SHP77 (cell line): ENCODE measurements around the gene KHNYN.
A peak's percentile ranks its signal among the peaks of the same experiment; 100 is the strongest.

ENCODE experiments used
- DNase-seq, 2 experiments: peaks; one replicate each; lab custom pipeline; 2025; lab: John Stamatoyannopoulos, UW

Gene KHNYN

GRCh38 chr14:24422694-24423601 is 6.8 kb upstream of the KHNYN start:
- DNase-seq = no peak

DNA sequence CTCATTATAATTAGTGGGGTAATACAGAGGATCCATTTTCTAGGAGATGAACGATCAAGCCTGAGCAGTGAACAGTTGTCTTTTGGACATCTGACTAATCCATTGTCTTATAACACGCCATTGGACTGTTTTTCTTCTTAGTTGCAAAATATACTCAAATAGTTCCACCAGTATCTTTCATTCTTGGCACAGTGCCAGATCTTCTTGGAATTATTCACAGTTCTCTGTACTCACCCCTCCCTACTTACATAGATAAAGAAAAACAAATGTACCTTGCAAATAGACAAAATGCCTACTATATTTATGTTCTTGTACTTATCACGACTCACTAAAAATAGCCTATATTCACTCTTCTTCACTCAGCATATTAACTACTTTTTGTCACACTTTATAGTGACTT is 4.0 kb upstream of the KHNYN start:
- DNase-seq = no peak

- no peak for DNase-seq
These were observed 3.4 kb upstream of the KHNYN start for GRCh38 chr14:24426150-24426911.

GRCh38 chr14:24426912-24427536 is 2.7 kb upstream of the KHNYN start:
- DNase-seq = no peak

- no peak for DNase-seq
These were observed 1.9 kb upstream of the KHNYN start for GRCh38 chr14:24427537-24428508.

- no peak for DNase-seq
These were observed 943 bp upstream of the KHNYN start for GRCh38 chr14:24428628-24429394.

DNA sequence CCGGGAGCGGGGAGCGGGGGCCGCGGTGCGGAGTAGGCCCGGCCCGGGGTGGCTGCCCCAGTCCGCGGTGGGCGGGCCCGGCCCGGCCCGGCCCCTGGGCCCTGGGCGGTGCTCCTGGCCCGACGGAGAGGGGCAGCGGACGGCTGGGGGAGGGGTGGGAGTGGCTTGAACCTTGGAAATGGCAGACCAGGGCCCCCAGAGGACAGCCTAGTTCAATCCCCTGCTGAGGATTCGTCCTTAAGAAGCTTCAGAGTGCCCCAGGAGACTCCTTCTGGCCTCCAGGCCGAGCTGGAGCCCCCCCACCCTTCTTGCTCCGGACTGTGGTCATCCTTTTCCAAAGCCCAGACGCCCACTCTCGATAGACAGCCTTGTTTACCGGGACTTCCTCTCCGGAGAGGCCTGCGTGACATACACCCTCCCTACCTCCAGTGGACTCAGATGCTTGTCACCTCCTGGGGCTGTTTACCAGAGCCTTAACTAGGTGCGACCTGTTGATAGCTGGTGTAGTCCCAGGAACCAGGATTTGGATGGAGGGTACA is 458 bp downstream of the KHNYN start:
- peak; percentile 34 to 68 for DNase-seq

GRCh38 chr14:24430682-24431568 is 1.2 kb downstream of the KHNYN start:
- DNase-seq = no peak

- DNase-seq = peak; percentile 87 to 94
These were observed 2.0 kb downstream of the KHNYN start for GRCh38 chr14:24431569-24432258.

DNA sequence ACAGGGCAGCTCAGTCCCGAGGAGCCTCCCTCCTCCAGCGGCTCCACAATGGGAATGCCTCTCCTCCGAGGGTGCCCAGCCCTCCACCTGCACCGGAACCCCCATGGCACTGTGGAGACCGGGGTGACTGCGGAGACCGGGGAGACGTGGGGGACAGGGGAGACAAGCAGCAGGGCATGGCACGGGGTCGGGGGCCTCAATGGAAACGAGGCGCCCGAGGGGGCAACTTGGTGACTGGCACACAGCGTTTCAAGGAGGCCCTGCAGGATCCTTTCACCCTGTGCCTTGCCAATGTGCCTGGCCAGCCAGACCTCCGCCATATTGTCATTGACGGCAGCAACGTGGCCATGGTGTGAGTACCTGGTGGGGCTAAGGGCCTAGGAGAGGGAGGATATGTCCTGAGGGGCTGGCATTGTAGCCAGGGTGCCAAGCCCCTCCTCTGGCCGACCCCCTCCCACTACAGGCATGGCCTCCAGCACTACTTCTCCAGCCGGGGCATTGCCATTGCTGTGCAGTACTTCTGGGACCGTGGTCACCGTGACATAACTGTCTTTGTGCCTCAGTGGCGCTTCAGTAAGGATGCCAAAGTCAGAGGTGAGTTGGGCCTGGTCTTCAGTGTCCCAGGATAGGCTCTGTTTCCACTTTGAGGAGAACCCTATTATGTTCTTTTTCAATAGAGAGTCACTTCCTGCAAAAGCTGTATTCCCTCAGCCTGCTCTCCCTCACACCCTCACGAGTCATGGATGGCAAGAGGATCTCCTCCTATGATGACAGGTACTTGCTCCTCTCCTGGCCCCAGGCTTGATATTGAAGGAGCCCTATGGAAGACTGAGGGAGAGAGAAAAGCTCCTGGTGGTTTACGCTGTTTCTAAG is 2.7 kb downstream of the KHNYN start:
- no peak for DNase-seq

DNA sequence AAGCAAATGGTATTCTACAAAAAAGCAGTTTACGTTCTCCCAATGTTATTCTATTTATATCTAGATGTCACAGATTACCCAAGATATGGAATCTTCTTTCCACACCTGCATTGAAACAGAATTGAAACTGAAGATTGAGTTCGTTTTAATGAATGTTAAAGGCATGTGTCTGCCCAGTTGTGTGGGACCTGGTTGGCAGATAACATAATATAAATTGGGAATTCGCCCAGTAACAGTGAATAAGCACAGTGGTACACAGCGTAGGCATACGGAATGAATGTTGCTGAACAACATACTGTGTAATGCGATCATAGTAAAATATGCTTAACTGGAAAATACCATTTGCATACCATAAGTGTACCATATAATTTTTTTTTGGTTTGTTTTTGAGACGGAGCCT is 4.3 kb downstream of the KHNYN start:
- no peak for DNase-seq

DNA sequence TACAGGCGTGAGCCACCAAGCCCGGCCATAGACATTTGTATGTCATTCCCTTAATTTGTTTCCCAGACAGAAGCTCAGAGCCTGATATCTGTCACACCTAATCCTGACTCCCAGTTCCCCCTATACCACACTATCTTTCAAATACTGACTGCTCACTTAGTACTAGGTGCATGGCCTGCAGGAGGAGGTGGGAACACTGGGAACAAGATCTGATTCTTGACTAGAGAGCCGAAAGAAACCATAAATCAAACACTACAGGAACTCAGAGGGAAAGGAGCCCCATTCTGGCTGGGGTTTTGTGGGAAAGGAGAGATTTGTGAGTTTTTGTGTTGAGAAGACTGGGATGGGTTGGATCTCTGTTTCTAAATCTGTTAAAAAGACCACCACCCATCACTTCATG is 4.9 kb downstream of the KHNYN start:
- no peak for DNase-seq

DNA sequence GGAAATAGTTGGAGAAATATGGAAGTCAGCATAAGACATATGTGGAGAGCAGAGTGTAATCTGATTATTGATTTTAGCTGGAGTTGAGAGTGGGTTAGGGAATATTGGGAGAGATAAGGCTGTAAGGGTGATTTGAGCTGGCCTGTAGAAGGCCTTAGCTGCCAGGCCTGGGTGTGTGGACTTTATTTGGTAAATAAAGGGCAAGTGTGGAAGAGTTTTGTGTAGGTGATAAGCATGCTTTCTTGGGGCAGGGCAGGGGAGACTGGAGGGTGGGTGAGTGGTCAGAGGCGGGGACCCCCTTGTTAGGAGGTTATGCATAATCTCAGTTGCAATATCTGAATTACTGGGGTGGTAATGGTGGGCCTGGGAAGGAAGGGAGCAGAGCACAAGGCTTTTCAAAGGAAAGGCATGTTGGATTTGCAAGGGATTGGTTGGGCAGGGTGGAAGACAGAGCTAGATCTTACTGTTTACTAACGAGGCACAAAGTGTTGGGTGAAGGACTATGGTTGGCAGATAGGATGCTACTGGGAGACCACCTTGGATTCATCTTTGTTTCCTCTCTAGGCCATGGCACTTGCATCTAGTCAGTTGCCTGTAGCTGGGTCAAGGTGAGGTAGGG is 5.5 kb downstream of the KHNYN start:
- DNase-seq = no peak

- DNase-seq = no peak
These were observed 6.2 kb downstream of the KHNYN start for GRCh38 chr14:24435998-24436354.

DNA sequence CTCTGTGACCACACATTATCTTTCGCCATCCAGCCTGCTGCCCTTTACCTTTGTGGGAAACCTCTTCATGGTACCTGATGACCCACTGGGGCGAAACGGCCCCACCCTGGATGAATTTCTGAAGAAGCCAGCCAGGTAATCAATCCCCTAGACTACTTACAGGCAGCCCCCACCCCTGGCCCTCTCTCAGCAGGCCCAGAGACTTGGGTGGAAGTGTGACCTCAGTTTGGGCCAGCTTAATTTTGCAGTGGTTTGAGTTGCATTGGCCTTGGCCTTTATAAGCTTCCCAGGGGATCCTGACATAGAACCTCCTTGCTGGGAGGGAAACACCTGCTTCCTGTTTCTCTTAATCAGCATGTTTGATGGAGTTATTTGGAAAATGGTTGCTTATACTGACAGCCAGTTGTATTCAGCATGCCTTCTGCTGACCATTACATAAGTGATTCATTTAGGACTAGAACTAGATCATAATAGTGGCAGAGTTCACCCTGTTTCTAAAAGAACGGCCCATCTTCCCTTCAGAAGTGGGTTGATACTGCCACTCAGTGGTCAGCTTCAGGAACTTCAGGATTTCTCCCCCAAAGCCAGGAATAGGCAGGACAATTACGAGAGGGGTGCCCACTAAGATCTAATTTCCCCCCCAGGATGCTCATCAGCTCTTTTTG is 6.7 kb downstream of the KHNYN start:
- peak; percentile 58 to 62 for DNase-seq

DNA sequence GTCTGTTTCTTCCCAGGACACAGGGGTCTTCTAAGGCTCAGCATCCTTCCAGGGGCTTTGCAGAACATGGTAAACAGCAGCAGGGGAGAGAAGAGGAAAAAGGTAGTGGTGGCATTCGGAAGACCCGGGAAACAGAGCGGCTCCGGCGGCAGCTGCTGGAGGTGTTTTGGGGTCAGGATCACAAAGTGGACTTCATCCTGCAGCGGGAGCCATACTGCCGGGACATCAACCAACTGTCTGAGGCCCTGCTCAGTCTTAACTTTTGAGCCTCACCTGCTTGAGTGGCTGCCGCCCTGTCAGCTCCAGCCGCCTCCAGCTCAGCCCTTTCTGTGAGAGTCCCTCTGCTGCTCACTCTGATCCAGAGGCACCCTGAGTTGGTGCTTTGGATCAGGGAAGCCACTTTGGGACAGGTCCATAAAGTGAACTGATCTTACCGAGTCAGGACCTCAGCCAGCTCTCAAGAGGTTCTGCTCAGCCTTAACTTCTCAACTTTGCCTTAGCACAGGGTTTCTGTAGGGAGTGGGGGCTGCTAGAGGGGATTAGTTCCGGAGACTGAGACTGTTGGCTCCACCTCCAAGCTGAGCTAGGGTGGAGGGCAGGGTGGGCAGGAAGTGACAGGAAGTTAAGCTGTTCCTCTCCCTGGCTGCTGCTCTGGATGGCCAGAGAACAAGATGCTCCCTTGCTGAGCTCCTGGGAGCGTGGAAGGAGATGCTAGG is 7.4 kb downstream of the KHNYN start:
- no peak for DNase-seq
